GM12891 (cell line): ENCODE data around the gene RPN1.

ENCODE experiments used
- DNase-seq: peaks from one replicate; pipeline ENCODE4 v3.0.0; 2011; ENCODE audit warnings: low spot score; ENCODE audit not compliant: insufficient read length
- FAIRE-seq: peaks from 2 replicates; lab custom pipeline; 2011; peaks lifted over from hg19 to GRCh38; lab: Jason Lieb, UNC
- PAX5 ChIP-seq: IDR thresholded peaks from 2 replicates; pipeline ENCODE4 v1.6.1; 2011; ENCODE audit warnings: low read length, moderate library complexity, mild to moderate bottlenecking; ENCODE audit not compliant: insufficient read depth, severe bottlenecking
- POLR2A ChIP-seq: IDR thresholded peaks from 2 replicates; pipeline ENCODE4 v1.6.1; 2011; ENCODE audit warnings: low read depth, low read length, control low read depth
- POLR2AphosphoS5 ChIP-seq: IDR thresholded peaks from 2 replicates; pipeline ENCODE4 v1.6.1; 2011; ENCODE audit warnings: low read depth, low read length, control low read depth
- POU2F2 ChIP-seq: IDR thresholded peaks from 2 replicates; pipeline ENCODE4 v1.6.1; 2011; ENCODE audit warnings: low read depth, mild to moderate bottlenecking, control low read depth, low read length, moderate library complexity
- SPI1 ChIP-seq: IDR thresholded peaks from 2 replicates; pipeline ENCODE4 v1.6.1; 2011; ENCODE audit warnings: low read depth, low read length, control low read depth
- TAF1 ChIP-seq: IDR thresholded peaks from 2 replicates; pipeline ENCODE4 v1.6.1; 2011; ENCODE audit warnings: low read depth, low read length, control low read depth

The RPN1 gene

DNA sequence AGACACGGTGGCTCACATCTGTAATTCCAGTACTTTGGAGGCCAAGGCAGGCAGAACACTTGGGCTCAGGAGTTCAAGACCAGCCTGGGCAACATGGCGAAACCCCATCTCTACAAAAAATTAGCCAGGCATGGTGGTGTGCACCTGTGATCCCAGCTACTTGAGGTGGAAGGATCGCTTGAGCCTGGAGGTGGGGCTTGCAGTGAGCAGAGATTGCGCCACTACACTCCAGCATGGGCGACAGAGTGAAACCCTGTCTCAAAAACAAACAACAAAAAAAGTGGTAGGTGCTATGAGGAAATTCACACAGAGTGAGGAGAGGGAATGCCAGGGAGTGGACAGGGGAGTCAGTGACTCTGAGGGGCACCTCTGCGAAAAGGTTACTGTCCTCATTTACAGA lies 29.4 kb downstream of the RPN1 start:
- no peak for FAIRE-seq
- no peak for DNase-seq
- TF ChIP-seq POU2F2 = no peak
- TF ChIP-seq POLR2AphosphoS5 = no peak

DNA sequence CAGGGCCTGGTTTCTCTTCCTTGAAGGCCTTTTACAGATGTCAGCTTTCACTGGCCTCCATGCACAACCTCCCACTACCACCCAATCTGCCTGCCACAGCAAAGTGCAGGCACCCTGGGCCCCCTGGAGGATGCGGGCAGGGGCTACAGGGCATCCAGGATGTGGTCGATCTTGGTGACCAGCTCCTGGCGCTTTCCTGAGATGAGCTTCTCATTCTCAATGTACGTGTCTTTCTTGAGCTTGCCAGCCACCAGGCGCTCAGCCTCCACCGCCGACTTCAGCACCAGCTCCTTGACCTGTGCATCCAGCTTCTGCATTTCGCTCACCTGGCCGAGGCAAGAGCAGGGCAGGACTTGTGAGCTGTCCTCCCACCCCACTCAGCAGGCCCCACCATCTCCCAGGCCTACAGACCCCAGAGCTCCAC lies 30.3 kb downstream of the RPN1 start:
- DNase-seq (no peak), FAIRE-seq (no peak)
- no peak for TF ChIP-seq PAX5
- TF ChIP-seq POLR2AphosphoS5 = no peak
- no peak for TF ChIP-seq POU2F2
- TF ChIP-seq SPI1 = no peak
- TF ChIP-seq TAF1 = no peak
- no peak for TF ChIP-seq POLR2A

DNA sequence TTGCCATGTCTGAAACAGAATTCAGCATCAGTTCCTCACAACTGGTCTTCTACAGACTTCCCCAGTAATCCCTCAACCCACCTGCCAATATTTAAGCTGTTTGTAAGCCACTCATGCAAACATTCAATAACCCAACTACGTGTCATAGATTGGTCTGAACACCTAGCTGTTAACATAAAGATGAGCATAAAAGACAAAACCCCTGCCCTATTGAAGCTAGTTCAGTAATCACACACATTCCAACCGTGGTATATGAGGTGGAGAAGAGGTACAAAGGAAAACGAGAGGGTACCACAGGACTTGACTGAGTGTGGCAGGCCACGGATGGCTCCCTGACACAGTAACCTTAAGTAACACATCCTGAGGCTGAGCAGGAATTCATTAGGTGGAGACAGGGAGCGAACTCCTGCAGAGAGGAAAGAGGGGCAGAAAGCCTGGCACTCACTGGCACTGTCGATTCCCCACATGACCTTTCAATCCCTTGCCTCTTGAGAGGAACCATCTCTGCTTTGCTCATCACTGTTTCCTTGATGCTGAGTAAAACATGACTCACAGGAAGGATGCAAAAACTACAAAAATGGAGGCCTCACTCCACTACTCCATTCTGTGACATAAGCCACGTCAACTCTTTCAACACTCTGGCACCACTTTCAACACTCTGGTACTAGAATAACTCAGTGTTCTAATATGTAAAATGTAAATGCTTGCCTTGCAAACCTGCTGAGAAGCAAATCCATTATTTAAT lies 31.3 kb downstream of the RPN1 start:
- DNase-seq (no peak), FAIRE-seq (no peak)
- no peak for TF ChIP-seq POLR2AphosphoS5
- no peak for TF ChIP-seq TAF1
- TF ChIP-seq POU2F2 = no peak
- no peak for TF ChIP-seq SPI1
- TF ChIP-seq POLR2A = no peak; the same call in 1 of the 2 replicates
- TF ChIP-seq PAX5 = no peak

DNA sequence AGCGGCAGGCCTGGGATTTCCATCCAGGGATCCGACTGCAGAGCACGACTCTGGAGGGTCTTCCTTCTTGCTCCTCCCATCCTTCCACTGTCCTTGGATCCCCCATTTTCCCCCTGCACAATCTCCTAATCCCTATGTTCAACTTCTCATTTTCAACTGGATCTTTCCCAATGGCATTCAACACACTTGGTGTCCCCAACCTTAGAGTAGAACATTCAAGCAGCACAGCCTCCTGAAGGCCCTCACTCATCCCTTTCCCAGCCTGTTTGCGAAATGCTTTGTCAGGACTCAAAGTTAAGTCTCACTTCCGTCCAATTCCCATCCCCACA lies 32.3 kb downstream of the RPN1 start:
- DNase-seq (no peak), FAIRE-seq (peak; percentile 40)
- TF ChIP-seq PAX5 = no peak
- TF ChIP-seq POLR2A = no peak
- TF ChIP-seq POU2F2 = no peak
- no peak for TF ChIP-seq TAF1
- TF ChIP-seq SPI1 = no peak
- TF ChIP-seq POLR2AphosphoS5 = no peak

DNA sequence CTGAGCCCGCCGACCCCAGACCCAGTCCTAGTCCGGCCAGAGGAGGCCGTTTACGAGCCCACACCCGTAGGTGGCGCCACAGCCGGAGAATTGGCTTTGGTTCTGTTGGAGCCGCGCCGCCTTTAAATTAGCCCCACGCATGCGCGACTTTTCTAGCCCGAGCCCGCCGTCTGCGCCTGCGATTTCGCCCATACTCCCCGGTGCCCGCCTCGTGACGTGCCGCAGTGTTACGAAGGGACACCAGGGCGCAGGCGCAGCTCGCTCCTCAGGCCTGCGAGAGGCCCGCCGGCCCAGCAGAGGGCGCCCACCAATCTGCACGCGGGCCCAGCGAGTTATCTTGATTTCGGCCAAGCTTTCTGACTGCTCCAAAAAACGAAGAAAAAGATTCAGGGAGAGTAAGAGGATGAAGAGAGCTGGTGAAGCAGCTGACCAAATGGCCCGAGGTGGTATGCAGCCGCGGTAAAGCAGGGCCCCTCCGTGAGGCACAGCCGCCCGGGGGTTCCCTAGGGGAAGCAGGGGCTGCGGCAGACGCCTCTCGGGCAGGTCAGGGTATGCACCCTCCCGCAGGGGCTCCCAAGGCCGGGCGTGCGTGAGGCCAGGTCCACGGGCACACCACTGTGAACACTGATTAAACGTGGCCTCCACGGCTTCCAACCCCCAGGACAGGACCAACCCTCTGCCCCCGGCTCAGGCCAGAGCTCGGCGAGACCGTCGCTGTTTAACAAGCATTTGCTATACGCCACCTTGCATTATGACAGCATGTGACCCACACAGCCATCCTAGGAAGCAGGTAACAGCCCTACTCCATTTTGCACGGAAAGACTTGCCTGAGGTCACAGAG lies 32.8 kb downstream of the RPN1 start:
- FAIRE-seq (peak; percentile 100), DNase-seq (peak; percentile 100)
- peak; percentile 75 for TF ChIP-seq POLR2AphosphoS5
- TF ChIP-seq PAX5 = no peak
- no peak for TF ChIP-seq SPI1
- TF ChIP-seq POU2F2 = no peak; the same call in 1 of the 2 replicates
- TF ChIP-seq POLR2A = peak; percentile 48; the same call in 1 of the 2 replicates
- 0 out of 2 replicates have a peak, but pooled peaks have one; percentile 8 for TF ChIP-seq TAF1

DNA sequence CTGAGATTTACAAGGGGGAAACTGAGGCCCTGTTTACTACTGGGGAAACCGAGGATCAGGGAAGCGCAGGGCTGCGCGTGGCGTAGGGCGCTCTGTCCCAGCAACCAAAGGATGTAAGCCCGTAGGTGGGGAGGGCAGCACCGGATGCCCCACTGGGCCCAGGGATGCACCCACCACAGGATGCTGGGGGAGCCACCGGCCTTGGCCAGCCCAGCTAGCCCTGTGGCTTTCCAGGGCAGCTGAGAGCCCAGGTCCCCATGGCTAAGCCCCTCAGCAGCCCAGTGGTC lies 33.4 kb downstream of the RPN1 start:
- FAIRE-seq (no peak), DNase-seq (no peak)
- TF ChIP-seq POU2F2 (no peak), TAF1 (no peak), PAX5 (no peak), POLR2A (no peak), SPI1 (no peak), POLR2AphosphoS5 (no peak)

DNA sequence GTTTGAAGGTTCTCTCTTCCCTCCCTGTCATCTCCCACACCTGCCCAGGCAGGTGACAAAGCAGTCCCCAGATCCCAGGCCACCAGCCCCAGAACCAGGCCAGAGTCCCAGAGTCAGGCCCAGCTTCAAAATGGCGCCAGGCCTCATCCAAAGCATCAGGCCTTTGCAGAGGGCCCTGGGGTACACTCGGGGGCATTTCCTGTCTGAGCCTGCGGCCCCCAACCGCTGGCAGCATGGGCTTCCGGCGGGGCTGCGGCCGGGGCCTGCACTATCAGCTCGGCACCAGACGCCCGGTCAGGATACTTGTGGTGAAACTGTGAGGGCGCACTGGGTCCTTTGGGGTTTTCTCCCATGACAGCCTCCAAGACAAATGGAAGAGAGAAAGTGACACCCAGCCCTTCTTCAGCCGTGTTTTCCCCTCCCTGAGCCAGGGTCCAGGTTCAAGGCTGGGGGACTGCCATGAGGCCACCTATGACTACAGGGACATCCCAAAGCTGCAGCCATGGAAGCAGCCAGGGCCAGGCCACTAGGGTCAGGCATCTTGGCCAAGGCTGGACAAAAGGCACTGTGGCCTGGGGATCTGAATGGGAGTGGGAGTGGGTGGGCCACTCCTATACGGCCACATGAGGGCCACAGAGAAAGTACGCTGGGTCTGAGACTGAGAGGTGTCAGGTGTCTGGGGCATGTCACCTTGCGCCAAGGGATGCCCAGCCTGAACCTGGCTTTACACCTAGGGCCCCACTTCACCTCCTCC lies 33.9 kb downstream of the RPN1 start:
- FAIRE-seq (peak; percentile 33), DNase-seq (no peak)
- no peak for TF ChIP-seq TAF1
- TF ChIP-seq POLR2A = no peak
- TF ChIP-seq SPI1 = no peak
- no peak for TF ChIP-seq POU2F2
- no peak for TF ChIP-seq PAX5
- TF ChIP-seq POLR2AphosphoS5 = no peak

DNA sequence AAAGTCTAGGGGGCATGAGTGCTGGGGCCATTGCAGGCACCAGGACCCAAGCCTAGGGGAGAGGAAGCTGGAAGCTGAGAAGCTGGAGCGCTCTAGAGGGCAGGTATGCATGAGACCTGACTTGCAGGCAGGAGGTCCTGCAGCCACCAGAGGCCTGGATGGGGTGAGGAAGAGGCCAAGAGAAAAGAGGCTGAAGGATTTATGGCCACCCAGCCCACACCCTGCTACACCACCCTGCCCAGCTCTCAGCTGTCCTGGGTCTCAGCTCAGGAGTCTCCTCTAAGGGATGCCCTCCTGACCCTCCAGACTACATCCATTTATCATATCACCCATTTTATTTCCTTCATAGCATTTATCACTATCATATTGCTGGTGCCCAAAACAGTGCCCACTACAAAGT lies 36.5 kb downstream of the RPN1 start:
- no peak for FAIRE-seq
- TF ChIP-seq PAX5 (no peak), TAF1 (no peak), POU2F2 (no peak), POLR2AphosphoS5 (no peak), SPI1 (no peak), POLR2A (no peak)
- DNase-seq = no peak

DNA sequence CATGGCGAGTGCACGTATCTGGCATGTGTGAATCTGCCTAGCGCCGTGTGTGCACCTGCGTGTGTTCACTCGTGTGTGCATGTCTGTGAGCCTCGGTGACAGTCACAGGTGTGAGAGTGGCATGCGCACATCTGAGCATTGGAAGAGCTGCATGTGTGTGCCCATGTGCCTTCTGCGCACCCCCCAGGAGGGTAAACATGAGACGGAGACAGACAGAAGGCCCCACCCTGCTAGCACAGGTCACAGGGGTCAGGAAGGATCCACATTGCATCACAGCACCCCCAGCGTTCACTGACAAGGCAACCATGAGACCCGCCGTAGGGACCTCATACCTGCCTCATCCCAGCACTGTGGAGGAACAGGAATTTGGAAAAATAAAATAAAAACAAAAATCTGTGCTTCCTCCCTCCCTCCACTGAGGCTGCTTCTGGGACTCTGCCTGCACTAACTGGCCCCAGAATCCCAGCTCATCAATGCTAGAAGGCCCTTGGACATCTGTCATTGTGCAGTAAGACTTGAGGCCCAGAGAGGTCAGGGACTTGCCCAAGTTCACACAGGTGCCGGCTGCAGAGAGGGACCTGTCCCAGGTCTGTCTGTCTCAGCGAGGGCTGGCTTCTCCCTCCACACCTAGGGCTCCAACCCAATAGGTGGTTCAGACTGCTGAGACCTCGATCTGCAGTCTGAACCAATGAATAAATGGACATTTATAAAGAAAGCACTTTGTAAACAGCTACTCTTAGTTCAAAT lies 37.4 kb downstream of the RPN1 start:
- TF ChIP-seq PAX5 (no peak), POLR2A (no peak), SPI1 (no peak), POU2F2 (no peak), POLR2AphosphoS5 (no peak), TAF1 (no peak)

More for the DNA sequence above, 37.4 kb downstream of the RPN1 start:
- FAIRE-seq = no peak
- no peak for DNase-seq
